SK-N-SH treated with all-trans-retinoic acid at 6 μM for 48 hours (cell line): ENCODE data around the gene TP53BP2.

Experiments
- ARNTL ChIP-seq: fragments of 450-650 bp; formaldehyde crosslinking; IDR thresholded peaks from 2 replicates; pipeline ENCODE4 v1.5.0; 2020; ENCODE audit warnings: low read depth, mild to moderate bottlenecking, moderate library complexity, borderline replicate concordance
- CSDC2 ChIP-seq: fragments of 250-450 bp; sonication (Bioruptor Pico); IDR thresholded peaks from 2 replicates; pipeline ENCODE4 v1.5.0; 2020; ENCODE audit warnings: mild to moderate bottlenecking, moderate library complexity
- CSRNP3 ChIP-seq: fragments of 250-450 bp; sonication (Bioruptor Pico); IDR thresholded peaks from 2 replicates; pipeline ENCODE4 v1.5.1; 2021; ENCODE audit warnings: mild to moderate bottlenecking, moderate library complexity
- ISL1 ChIP-seq: fragments of 250-450 bp; sonication (Bioruptor Pico); IDR thresholded peaks from 2 replicates; pipeline ENCODE4 v2.1.2; 2022; ENCODE audit warnings: mild to moderate bottlenecking, moderate library complexity
- PATZ1 ChIP-seq: fragments of 250-450 bp; sonication (Bioruptor Pico); IDR thresholded peaks from 2 replicates; pipeline ENCODE4 v1.8.0; 2020; ENCODE audit warnings: mild to moderate bottlenecking, moderate library complexity, borderline replicate concordance
- POU6F1 ChIP-seq: fragments of 250-450 bp; sonication (Bioruptor Pico); IDR thresholded peaks from 2 replicates; pipeline ENCODE4 v1.8.0; 2021; ENCODE audit warnings: low read depth, mild to moderate bottlenecking, moderate library complexity, borderline replicate concordance
- TCF4 ChIP-seq: fragments of 250-450 bp; sonication (Bioruptor Pico); IDR thresholded peaks from 2 replicates; pipeline ENCODE4 v1.8.0; 2021; ENCODE audit warnings: mild to moderate bottlenecking, moderate library complexity, borderline replicate concordance
- TOX ChIP-seq: fragments of 250-450 bp; sonication (Bioruptor Pico); IDR thresholded peaks from 2 replicates; pipeline ENCODE4 v1.8.0; 2021; ENCODE audit warnings: mild to moderate bottlenecking, moderate library complexity, borderline replicate concordance
- ZFP30 ChIP-seq: fragments of 450-650 bp; formaldehyde crosslinking; IDR thresholded peaks from 2 replicates; pipeline ENCODE4 v1.5.0; 2022; ENCODE audit warnings: mild to moderate bottlenecking, moderate library complexity
- ZNF565 ChIP-seq: fragments of 450-650 bp; formaldehyde crosslinking; conservative IDR thresholded peaks from 2 replicates; pipeline ENCODE4 v1.5.0; 2020; ENCODE audit warnings: low read depth, mild to moderate bottlenecking, moderate library complexity
- ZNF70 ChIP-seq: fragments of 450-650 bp; formaldehyde crosslinking; IDR thresholded peaks from 2 replicates; pipeline ENCODE4 v1.5.0; 2020; ENCODE audit warnings: mild to moderate bottlenecking, moderate library complexity
- ZNF8 ChIP-seq: fragments of 450-650 bp; formaldehyde crosslinking; IDR thresholded peaks from 2 replicates; pipeline ENCODE4 v1.5.0; 2020; ENCODE audit warnings: mild to moderate bottlenecking, moderate library complexity

GRCh38 chr1:223833948-223834347, 11.8 kb downstream of the TP53BP2 start:
- TF ChIP-seq ZNF70 (CRISPR knock-in tag) (no peak), PATZ1 (CRISPR knock-in tag) (no peak), ZNF565 (no peak), TOX (CRISPR knock-in tag) (no peak), ZFP30 (CRISPR knock-in tag) (no peak), ARNTL (CRISPR knock-in tag) (no peak), TCF4 (CRISPR knock-in tag) (no peak), ISL1 (CRISPR knock-in tag) (no peak), CSDC2 (CRISPR knock-in tag) (no peak), CSRNP3 (CRISPR knock-in tag) (no peak), ZNF8 (no peak), POU6F1 (CRISPR knock-in tag) (no peak)
